DMS79 (cell line): ENCODE data around the gene ICAM4.
"Not testable (repeated sequence)": the region's sequence is repeated elsewhere in the genome, so short reads cannot be mapped to it uniquely, and the experiment has no call there.

Source experiments
- DNase-seq: peaks from one replicate; lab custom pipeline; 2025; lab: John Stamatoyannopoulos, UW

ICAM4 gene

GRCh38 chr19:10320602-10321416 lies 34.1 kb downstream of the ICAM4 start:
- DNase-seq = no peak

- DNase-seq = no peak
Observed at GRCh38 chr19:10321417-10321797, 34.7 kb downstream of the ICAM4 start.

DNA sequence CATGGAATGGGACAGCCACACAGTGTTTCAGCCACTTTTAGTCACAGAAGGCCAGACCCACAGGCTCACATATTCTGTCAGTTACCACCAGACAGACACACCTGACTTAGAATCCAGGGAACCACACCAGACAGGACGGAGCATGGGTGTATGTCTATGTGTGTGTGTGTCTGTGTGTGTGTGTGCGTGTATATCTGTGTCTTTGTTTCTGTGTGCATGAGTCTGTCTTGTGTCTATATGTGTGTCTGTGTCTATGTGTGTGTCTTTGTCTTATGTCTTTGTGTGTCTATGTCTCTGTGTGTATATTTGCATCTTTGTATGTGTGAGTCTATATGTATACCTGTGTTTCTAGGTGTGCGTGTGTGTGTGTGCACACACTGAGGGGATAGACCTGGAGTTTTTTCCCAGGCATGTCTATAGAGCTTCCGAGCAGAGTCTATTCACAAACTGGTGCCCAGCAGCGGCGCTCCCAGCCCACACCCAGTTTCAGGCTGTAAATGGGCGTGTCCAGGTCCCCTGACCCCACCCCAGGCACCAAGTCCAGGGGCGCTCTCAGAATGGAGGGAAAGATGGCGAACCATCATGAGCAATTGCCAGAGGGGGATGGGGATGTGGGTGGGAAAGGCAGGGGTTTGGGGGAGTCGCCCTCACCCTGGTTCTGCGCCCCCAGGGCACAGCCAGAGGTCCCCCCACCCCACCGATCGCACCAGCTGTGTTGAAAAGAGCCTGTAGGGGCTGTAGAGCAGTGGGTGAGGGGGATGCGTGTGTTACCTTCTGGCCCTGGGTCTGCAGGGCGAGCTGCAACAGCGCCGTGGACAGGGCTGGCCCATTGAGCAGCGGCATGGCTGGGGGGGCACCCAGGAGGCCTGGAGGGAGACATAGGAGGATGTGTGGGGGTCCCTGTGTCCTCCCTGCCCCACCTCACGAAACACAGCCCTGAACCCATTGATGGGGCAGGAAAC lies 35.4 kb downstream of the ICAM4 start:
- DNase-seq = no peak

DNA sequence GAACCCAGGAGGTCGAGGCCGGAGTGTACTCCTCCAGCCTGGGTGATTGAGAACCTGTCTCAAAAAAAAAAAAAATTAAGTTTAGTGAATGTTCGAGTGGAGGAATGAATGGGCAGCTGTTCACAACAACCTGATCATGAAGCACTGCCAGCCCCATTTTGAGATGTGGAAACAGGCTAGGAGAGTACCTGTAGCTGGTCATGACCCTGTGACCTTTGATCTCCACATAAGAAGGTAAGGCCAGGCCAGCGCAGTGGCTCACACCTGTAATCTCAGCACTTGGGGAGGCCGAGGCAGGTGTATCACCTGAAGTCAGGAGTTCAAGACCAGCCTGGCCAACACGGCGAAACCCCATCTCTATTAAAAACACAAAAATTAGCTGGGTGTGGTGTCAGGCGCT lies 39.0 kb downstream of the ICAM4 start:
- no peak for DNase-seq

GRCh38 chr19:10327793-10328192 lies 41.0 kb downstream of the ICAM4 start:
- DNase-seq = no peak

- DNase-seq = no peak
Observed at GRCh38 chr19:10328558-10329429, 42.0 kb downstream of the ICAM4 start.

- no peak for DNase-seq
Observed at GRCh38 chr19:10329555-10329954, 42.8 kb downstream of the ICAM4 start.

GRCh38 chr19:10332158-10332964 lies 45.6 kb downstream of the ICAM4 start:
- DNase-seq = no peak

DNA sequence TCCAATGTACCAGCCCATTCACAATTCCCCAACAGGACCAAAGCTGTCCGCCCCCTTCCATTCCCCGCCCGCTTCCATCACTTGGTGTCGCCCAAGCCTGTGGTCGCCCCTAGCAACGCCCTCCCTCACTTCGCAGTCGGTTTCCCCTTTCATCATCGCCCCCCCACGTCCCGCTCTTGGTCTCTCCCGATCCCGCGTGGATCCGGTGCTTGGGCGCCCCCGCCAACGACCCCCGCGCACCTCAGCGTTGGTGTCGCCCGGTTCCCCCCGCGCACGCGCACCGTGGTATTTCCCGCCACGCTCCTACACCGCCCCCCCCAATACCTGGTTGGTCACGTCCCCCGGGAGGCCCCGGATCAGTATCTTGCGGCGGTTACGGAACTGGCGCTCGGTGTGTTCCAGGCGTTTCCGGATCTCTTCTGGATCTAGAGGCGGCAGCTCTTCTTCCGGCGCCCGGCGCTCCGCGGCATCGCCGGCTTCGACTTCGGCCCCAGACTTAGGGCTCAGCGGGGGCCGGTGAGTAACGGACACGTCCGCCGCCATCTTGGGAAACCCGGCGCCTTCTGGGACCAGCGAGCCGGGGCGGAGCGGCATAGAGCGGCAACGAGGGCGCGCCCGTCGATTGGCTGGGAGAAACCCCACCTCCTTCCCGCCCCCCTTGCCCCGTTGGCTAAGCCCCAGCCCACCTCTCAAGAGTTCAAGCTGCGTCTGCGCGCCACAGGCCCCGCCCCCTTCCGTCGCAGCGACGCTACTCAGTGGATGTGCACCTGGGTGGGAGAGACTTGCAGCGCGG lies 46.4 kb downstream of the ICAM4 start, which contains the start of gene RAVER1:
TSS of gene RAVER1 (minus strand) at position 565 of the 793 bp plus-strand sequence. CDS start at position 543, 22 bp downstream.
- DNase-seq = peak; percentile 93

GRCh38 chr19:10333758-10334587 lies 47.2 kb downstream of the ICAM4 start:
- no peak for DNase-seq

- DNase-seq = no peak
Observed at GRCh38 chr19:10334588-10335351, 48.0 kb downstream of the ICAM4 start.

GRCh38 chr19:10335352-10335985 lies 48.7 kb downstream of the ICAM4 start:
- DNase-seq = no peak

DNA sequence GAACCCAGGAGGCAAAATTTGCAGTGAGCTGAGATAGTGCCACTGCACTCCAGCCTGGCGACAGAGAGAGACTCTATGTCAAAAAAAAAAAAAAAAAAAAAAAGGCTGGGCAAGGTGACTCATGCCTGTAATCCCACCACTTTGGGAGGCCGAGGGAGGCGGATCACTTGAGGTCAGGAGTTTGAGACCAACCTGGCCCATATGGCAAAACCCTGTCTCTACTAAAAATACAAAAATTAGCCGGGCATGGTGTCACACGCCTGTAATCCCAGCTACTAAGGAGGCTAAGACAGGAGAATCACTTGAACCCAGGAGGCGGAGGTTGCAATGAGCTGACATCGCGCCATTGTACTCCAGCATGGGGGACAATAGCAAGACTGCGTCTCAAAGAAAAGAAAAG lies 50.0 kb downstream of the ICAM4 start:
- not testable (repeated sequence) for DNase-seq
